Psoas muscle (tissue), 8 donors: ENCODE measurements around the gene RAB40C. TPM values are rescaled to one million over a fixed set of nuclear protein-coding genes. Genes with fewer than 3 reads are reported as not detected.

Experiments used
- ATAC-seq, 4 donors: fragments of 200-7000 bp; cut with Tn5 transposase; one replicate each; pipeline ENCODE4 v1.9.1; 2020; ENCODE audit warnings: moderate library complexity in 3 of 4, mild to moderate bottlenecking in 2 of 4
- DNase-seq, 2 donors: peaks; one replicate each; pipeline ENCODE4 v3.0.0-alpha.2; 2020
- H3K27ac ChIP-seq: fragments of 200-600 bp; one replicate; pipeline ENCODE4 v1.8.0; 2022
- H3K27me3 ChIP-seq, 3 donors: fragments of 200-600 bp in 1 of 3; one replicate each; pipeline versions ENCODE4 v1.6.1 to v1.8.0; 2013 to 2022; ENCODE audit warnings: low read length in 2 of 3, mild to moderate bottlenecking in 2 of 3, moderate library complexity in 1 of 3; ENCODE audit not compliant: insufficient read depth in 3 of 3
- H3K36me3 ChIP-seq, 2 donors: fragments of 200-600 bp in 1 of 2; one replicate each; pipeline versions ENCODE4 v1.6.1 to v1.8.0; 2013 to 2022; ENCODE audit warnings: low read depth in 1 of 2, mild to moderate bottlenecking in 1 of 2, moderate library complexity in 1 of 2; ENCODE audit not compliant: insufficient read depth in 1 of 2
- H3K4me1 ChIP-seq: fragments of 200-600 bp; one replicate; pipeline ENCODE4 v1.8.0; 2022
- H3K4me3 ChIP-seq: fragments of 200-600 bp; one replicate; pipeline ENCODE4 v1.8.0; 2022; ENCODE audit warnings: mild to moderate bottlenecking
- H3K9me3 ChIP-seq: fragments of 200-600 bp; one replicate; pipeline ENCODE4 v1.8.0; 2022
- CTCF ChIP-seq: fragments of 200-600 bp; IDR thresholded peaks from one replicate; pipeline ENCODE4 v1.8.0; 2022; ENCODE audit warnings: antibody characterized with exemption
- whole genome bisulfite sequencing, 3 donors: extraction: QIAGEN DNeasy Blood & Tissue Kit; methylation state at CpG; one replicate each; pipeline versions ENCODE4 v1.1.6 to v1.1.7; 2013; 5-methylcytosine and 5-hydroxymethylcytosine counted together
- intact Hi-C, 2 donors: fragments of 100-400 bp; cut with DNase I; formaldehyde crosslinking; loops; one replicate each; pipeline versions ENCODE4 v1.11.0 to v1.14.2; 2022
- polyA plus RNA-seq, 3 donors: library from polyadenylated mRNA; stranded (reverse); fragments of 200-250 nt; gene quantifications; one replicate each; pipeline ENCODE4 v1.2.3, GENCODE V29; 2013
- total RNA-seq, 4 donors: library from RNA; stranded (reverse); fragmentation: NEBNext Ultra II Directional in 2 of 4; extraction: Animal tissue kit (Norgen Biotek cat#: 25700) in 2 of 4; gene quantifications; one replicate each; pipeline versions ENCODE4 v1.2.1 to v1.2.4, GENCODE V29; 2021 to 2023
- donor health status: healthy with polysubstance abuse.
- donor health status: DM: no; HTN: no; CAD: no; lungs with moderate emphysema.
- donor health status: Bipolar disorder and iron deficiency.
- donor health status: healthy.
- donor health status: DM: yes; HTN: yes; CAD: no.
- donor health status: DM: no; HTN: no; CAD: no.
- donor health status: DM: no; HTN: no; CAD: no.
- donor health status: DM: yes; HTN: yes; CAD: no.

RAB40C gene
- total and polyA plus RNA-seq, 7 donors, result 12.3 to 20.2 (median 15.7) TPM

- no peak for TF ChIP-seq CTCF
- Histone ChIP-seq H3K4me3 (no peak overlapping the region), H3K27ac (no peak overlapping the region), H3K36me3 (peaks cover 0 to 31% of the 10 kb centered on the region in 2 donors), H3K4me1 (peaks cover 36% of the 10 kb centered on the region), H3K27me3 (no peaks in the 10 kb centered on the region), H3K9me3 (no peaks in the 10 kb centered on the region)
- no peak for DNase-seq
- WGBS, 3 donors, result 53 to 55% (median 54%) methylated on average over 9 of the region's 9 CpGs
- intact Hi-C loops, result loop anchor here in 1 of 2 donors (5.0 kb wide), 1 partner anchor 40 kb away; the partner anchor contains the start of gene RAB40C
- ATAC-seq, result no peak
These were observed 42.0 kb downstream of the RAB40C start for GRCh38 chr16:631808-632358.

- Histone ChIP-seq H3K9me3 (no peaks in the 10 kb centered on the region), H3K36me3 (peaks cover 0 to 27% of the 10 kb centered on the region in 2 donors), H3K27ac (no peak overlapping the region), H3K4me3 (no peak overlapping the region), H3K27me3 (no peaks in the 10 kb centered on the region), H3K4me1 (peaks cover 36% of the 10 kb centered on the region)
- WGBS, 3 donors, result 91 to 93% (median 92%) methylated on average over 64 to 67 of the region's 67 CpGs
- TF ChIP-seq CTCF, result no peak
- intact Hi-C loops, result loop anchor here in 1 of 2 donors (5.0 kb wide), 1 partner anchor 40 kb away; the partner anchor contains the start of gene RAB40C
- ATAC-seq (no peak), DNase-seq (peak in 1 of 2 donors; percentile 17)
These were observed 42.8 kb downstream of the RAB40C start for GRCh38 chr16:632486-633335.

- Histone ChIP-seq H3K27me3 (no peaks in the 10 kb centered on the region), H3K9me3 (no peaks in the 10 kb centered on the region), H3K4me3 (no peak overlapping the region), H3K4me1 (peaks cover 40% of the 10 kb centered on the region), H3K27ac (no peak overlapping the region), H3K36me3 (peaks cover 0 to 20% of the 10 kb centered on the region in 2 donors)
- intact Hi-C loops, result loop anchor here in 1 of 2 donors (5.0 kb wide), 1 partner anchor 41 kb away; the partner anchor contains the start of gene RAB40C
- no peak for TF ChIP-seq CTCF
- DNase-seq (peak in 1 of 2 donors; percentile 52), ATAC-seq (no peak)
- 94 to 96% (median 95%) methylated on average over 72 to 74 of the region's 74 CpGs for WGBS, 3 donors
These were observed 43.6 kb downstream of the RAB40C start for GRCh38 chr16:633336-634050.

- intact Hi-C loops, result loop anchor here in 1 of 2 donors (5.0 kb wide), 1 partner anchor 42 kb away; the partner anchor contains the start of gene RAB40C
- peaks cover 0 to 13% of the 10 kb centered on the region in 2 donors for H3K36me3 ChIP-seq
- no peak for ATAC-seq
- peaks cover 40% of the 10 kb centered on the region for H3K4me1 ChIP-seq
- H3K4me3 ChIP-seq, result no peak overlapping the region
- WGBS, 3 donors, result 85 to 93% (median 89%) methylated on average over 22 of the region's 22 CpGs
- no peak for DNase-seq
- H3K27ac ChIP-seq, result no peak overlapping the region
- no peaks in the 10 kb centered on the region for H3K9me3 ChIP-seq
- H3K27me3 ChIP-seq, result no peaks in the 10 kb centered on the region
- no peak for TF ChIP-seq CTCF
These were observed 44.3 kb downstream of the RAB40C start for GRCh38 chr16:634051-634670.
